SU-DHL-6 (cell line): ENCODE results near the gene SPACA9.

Experiments used
- H2AFZ ChIP-seq: fragments of 200-600 bp; sonication (generic); 2 replicates; pipeline ENCODE4 v1.6.1; 2014; ENCODE audit warnings: low read depth, mild to moderate bottlenecking, moderate library complexity, mixed read lengths, antibody characterized with exemption, low read length; ENCODE audit not compliant: severe bottlenecking
- H3F3A ChIP-seq: fragments of 200-600 bp; shearing (Covaris generic); 2 replicates; pipeline ENCODE4 v1.6.0; 2016; ENCODE audit warnings: antibody characterized with exemption, mild to moderate bottlenecking; ENCODE audit not compliant: insufficient read depth
- H3K27ac ChIP-seq: fragments of 200-600 bp; sonication (generic); 2 replicates; pipeline ENCODE4 v1.5.1; 2016; ENCODE audit warnings: low read depth, mild to moderate bottlenecking, low read length, moderate library complexity, mixed read lengths
- H3K27me3 ChIP-seq: fragments of 200-600 bp; sonication (generic), shearing (Covaris generic); 2 replicates; pipeline ENCODE4 v1.6.0; 2014; ENCODE audit warnings: mild to moderate bottlenecking, low read length
- H3K36me3 ChIP-seq: fragments of 200-600 bp; sonication (generic); 2 replicates; pipeline ENCODE4 v1.6.1; 2014; ENCODE audit warnings: mild to moderate bottlenecking, low read length, mixed read lengths
- H3K4me2 ChIP-seq: fragments of 300-600, 200-600 bp; shearing (Covaris generic), sonication (generic); 2 replicates; pipeline ENCODE4 v1.6.0; 2014; ENCODE audit warnings: low read length, low read depth, mild to moderate bottlenecking; ENCODE audit not compliant: poor library complexity, severe bottlenecking
- H3K4me3 ChIP-seq: fragments of 200-600 bp; sonication (generic); 2 replicates; pipeline ENCODE4 v1.5.1; 2014; ENCODE audit warnings: antibody characterized with exemption, low read length, mild to moderate bottlenecking, mixed read lengths; ENCODE audit not compliant: insufficient read depth, poor library complexity, severe bottlenecking
- H3K79me2 ChIP-seq: fragments of 200-600 bp; sonication (generic); 2 replicates; pipeline ENCODE4 v1.6.1; 2014; ENCODE audit warnings: mild to moderate bottlenecking, low read length, moderate library complexity; ENCODE audit not compliant: insufficient read depth
- H3K9ac ChIP-seq: fragments of 200-600 bp; sonication (generic); 2 replicates; pipeline ENCODE4 v1.7.0; 2014; ENCODE audit warnings: mild to moderate bottlenecking, low read length
- H3K9me2 ChIP-seq: fragments of 200-600 bp; sonication (generic); replicated peaks from 2 replicates; pipeline ENCODE4 v1.6.1; 2014; ENCODE audit warnings: low read length; ENCODE audit not compliant: insufficient read depth
- H3K9me3 ChIP-seq: fragments of 200-600 bp; sonication (generic); 2 replicates; pipeline ENCODE4 v1.6.1; 2014; ENCODE audit warnings: low read length, mixed read lengths; ENCODE audit not compliant: insufficient read depth
- H4K20me1 ChIP-seq: fragments of 200-600 bp; sonication (generic); 2 replicates; pipeline ENCODE4 v1.6.1; 2014; ENCODE audit warnings: low read depth, mild to moderate bottlenecking, antibody characterized with exemption, low read length, moderate library complexity, mixed read lengths
- EZH2phosphoT487 ChIP-seq: fragments of 200-600 bp; sonication (generic), shearing (Covaris generic); conservative IDR thresholded peaks from 2 replicates; pipeline ENCODE4 v1.6.1; 2018; ENCODE audit warnings: mild to moderate bottlenecking, antibody characterized with exemption, low read length, moderate library complexity, mixed read lengths
- TF ChIP-seq, protein P1 (sequence below): fragments of 200-600 bp; sonication (generic); IDR thresholded peaks from one replicate; pipeline ENCODE4 v1.5.1; 2017; ENCODE audit warnings: antibody characterized with exemption, mild to moderate bottlenecking, low read length, moderate library complexity; ENCODE audit not compliant: insufficient read depth, poor library complexity, severe bottlenecking

SPACA9 gene

DNA sequence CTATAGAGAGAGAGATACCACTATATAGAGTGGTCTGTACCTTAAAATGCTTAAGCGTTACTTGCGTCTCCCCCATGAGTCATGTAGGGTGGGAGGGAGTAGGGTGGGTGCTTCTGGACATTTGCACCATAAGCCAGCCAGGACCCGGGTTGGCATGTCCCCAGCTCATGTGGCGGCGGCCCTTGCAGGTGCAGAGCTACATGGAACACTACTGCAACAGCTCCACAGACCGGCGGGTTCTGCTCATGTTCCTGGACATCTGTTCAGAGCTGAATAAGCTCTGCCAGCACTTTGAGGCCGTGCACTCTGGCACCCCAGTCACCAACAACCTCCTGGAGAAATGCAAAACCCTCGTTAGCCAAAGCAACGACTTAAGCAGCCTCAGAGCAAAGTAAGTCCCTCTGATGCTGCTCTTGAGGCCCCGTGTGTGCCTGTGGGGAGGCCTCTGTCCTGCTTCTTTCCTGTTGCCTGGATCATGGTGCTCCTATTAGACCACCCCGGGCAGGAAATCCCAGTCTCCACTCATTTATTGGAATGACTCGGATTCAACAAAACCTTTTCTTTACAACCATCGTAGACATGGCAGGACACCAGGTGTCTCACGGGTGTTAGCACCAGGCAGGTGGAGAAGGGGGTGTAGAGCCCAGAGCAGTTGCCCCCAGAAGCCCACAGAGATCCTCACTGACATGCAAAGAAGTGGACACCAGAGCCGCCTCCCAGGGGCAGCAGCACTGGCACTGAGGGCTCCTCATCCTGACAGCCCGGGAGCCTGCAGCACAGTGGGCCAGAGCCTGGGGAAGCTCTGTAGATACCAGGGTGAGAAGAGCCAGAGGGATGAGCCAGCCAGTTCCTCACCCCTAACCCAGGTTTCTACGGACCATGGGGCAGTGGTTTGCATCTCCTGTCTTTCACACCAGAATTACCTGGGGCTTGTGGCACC is 8.8 kb downstream of the SPACA9 start:
- H3K9ac ChIP-seq = no peak overlapping the region
- no peaks in the 10 kb centered on the region for H3K36me3 ChIP-seq
- H3K4me3 ChIP-seq = no peak overlapping the region
- no peaks in the 10 kb centered on the region for H3K27me3 ChIP-seq
- no peaks in the 10 kb centered on the region for H3K9me3 ChIP-seq
- H3K79me2 ChIP-seq = no peaks in the 10 kb centered on the region
- no peak overlapping the region for H3K4me2 ChIP-seq
- H2AFZ ChIP-seq = no peak overlapping the region
- H3F3A ChIP-seq = no peaks in the 10 kb centered on the region
- H3K9me2 ChIP-seq = no peaks in the 10 kb centered on the region
- no peak overlapping the region for H3K27ac ChIP-seq
- TF ChIP-seq, protein P1, sequence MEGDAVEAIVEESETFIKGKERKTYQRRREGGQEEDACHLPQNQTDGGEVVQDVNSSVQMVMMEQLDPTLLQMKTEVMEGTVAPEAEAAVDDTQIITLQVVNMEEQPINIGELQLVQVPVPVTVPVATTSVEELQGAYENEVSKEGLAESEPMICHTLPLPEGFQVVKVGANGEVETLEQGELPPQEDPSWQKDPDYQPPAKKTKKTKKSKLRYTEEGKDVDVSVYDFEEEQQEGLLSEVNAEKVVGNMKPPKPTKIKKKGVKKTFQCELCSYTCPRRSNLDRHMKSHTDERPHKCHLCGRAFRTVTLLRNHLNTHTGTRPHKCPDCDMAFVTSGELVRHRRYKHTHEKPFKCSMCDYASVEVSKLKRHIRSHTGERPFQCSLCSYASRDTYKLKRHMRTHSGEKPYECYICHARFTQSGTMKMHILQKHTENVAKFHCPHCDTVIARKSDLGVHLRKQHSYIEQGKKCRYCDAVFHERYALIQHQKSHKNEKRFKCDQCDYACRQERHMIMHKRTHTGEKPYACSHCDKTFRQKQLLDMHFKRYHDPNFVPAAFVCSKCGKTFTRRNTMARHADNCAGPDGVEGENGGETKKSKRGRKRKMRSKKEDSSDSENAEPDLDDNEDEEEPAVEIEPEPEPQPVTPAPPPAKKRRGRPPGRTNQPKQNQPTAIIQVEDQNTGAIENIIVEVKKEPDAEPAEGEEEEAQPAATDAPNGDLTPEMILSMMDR = no peak
- no peak for TF ChIP-seq EZH2phosphoT487
- H4K20me1 ChIP-seq = no peaks in the 10 kb centered on the region

DNA sequence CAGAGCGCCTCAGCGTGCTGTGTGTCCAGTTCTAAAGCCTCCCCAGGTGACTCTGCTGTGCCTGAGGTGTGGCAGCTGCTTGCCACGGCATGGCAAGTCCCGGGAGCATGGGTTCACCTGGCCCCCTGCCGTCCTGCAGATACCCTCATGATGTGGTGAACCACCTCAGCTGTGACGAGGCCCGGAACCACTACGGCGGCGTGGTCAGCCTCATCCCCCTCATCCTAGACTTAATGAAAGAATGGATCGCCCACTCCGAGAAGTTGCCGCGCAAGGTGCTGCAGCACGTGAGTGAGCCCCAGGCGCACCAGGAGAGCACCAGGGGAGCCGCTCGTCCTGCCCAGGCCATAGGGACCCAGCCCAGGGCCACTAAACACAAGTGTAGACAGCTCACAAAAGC is 9.5 kb downstream of the SPACA9 start:
- no peaks in the 10 kb centered on the region for H4K20me1 ChIP-seq
- H3K4me2 ChIP-seq = no peak overlapping the region
- H3K4me3 ChIP-seq = no peak overlapping the region
- H3K9me2 ChIP-seq = no peaks in the 10 kb centered on the region
- no peaks in the 10 kb centered on the region for H3K36me3 ChIP-seq
- H3K9me3 ChIP-seq = no peaks in the 10 kb centered on the region
- no peak overlapping the region for H3K9ac ChIP-seq
- no peak overlapping the region for H3K27ac ChIP-seq
- H3F3A ChIP-seq = no peaks in the 10 kb centered on the region
- no peak overlapping the region for H2AFZ ChIP-seq
- H3K79me2 ChIP-seq = no peaks in the 10 kb centered on the region
- no peak for TF ChIP-seq EZH2phosphoT487
- TF ChIP-seq, protein P1 = no peak
- H3K27me3 ChIP-seq = no peaks in the 10 kb centered on the region

DNA sequence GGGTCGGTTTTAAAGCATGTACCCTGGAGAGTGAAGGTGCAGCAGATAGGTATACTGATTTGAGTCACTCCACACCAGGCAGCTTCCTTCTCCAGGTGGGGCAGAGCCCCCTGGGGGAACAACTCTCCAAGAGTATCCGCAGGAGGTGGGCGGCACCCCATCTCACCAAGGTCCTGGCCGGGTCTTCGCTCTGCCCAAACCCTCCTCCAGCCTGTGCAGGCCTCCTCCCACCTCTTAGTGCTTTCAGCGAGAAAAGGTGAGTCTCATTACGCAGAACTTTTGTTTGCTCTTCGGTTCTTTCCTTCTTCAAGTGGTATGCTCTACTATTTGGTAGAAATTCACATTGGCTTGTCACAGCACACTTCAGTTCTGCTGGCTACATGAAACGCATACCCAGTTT is 13.7 kb downstream of the SPACA9 start:
- Histone ChIP-seq H3K27ac (no peak overlapping the region), H3K9ac (no peak overlapping the region), H3K79me2 (no peaks in the 10 kb centered on the region), H3K4me3 (no peak overlapping the region), H3K36me3 (no peaks in the 10 kb centered on the region), H3K9me2 (no peaks in the 10 kb centered on the region), H3K9me3 (no peaks in the 10 kb centered on the region), H3K27me3 (no peaks in the 10 kb centered on the region), H2AFZ (no peak overlapping the region), H3F3A (no peaks in the 10 kb centered on the region), H4K20me1 (no peaks in the 10 kb centered on the region), H3K4me2 (no peak overlapping the region)
- TF ChIP-seq EZH2phosphoT487 = no peak
- TF ChIP-seq, protein P1 = no peak
